C1 segment of cervical spinal cord (tissue), 14 donors: ENCODE measurements around the gene KRTAP19-1.
"Not testable (repeated sequence)": the region's sequence is repeated elsewhere in the genome, so short reads cannot be mapped to it uniquely, and the experiment has no call there.

Experiments used
- DNase-seq, 14 donors: peaks; one replicate each; lab custom pipeline; 2025; lab: John Stamatoyannopoulos, UW

KRTAP19-1 gene

GRCh38 chr21:30480145-30480544 lies at the start of gene KRTAP19-1:
Gene KRTAP19-1 (minus strand): TSS chr21:30480367. CDS start chr21:30480317, 50 bp downstream.
- no peak for DNase-seq

GRCh38 chr21:30518876-30519275 lies 38.7 kb upstream of the KRTAP19-1 start:
- no peak for DNase-seq

GRCh38 chr21:30515681-30516080 lies 35.5 kb upstream of the KRTAP19-1 start:
- no peak for DNase-seq

- DNase-seq, result not testable (repeated sequence)
Observed at GRCh38 chr21:30505621-30506205, 25.5 kb upstream of the KRTAP19-1 start.

- DNase-seq, result no peak
Observed at GRCh38 chr21:30502041-30502440, 21.9 kb upstream of the KRTAP19-1 start, which contains the start of gene KRTAP19-5. Gene KRTAP19-5 (minus strand): TSS chr21:30502141. CDS start chr21:30502090, 51 bp downstream.

GRCh38 chr21:30497065-30497464 lies 16.9 kb upstream of the KRTAP19-1 start, which contains the start of gene KRTAP19-4:
Gene KRTAP19-4 (minus strand): TSS chr21:30497165. CDS start chr21:30497110, 55 bp downstream.
- DNase-seq, result no peak

GRCh38 chr21:30491963-30492428 lies 11.8 kb upstream of the KRTAP19-1 start, which contains the start of gene KRTAP19-3:
Gene KRTAP19-3 (minus strand): TSS chr21:30492013. CDS start chr21:30491957, 56 bp downstream.
- DNase-seq, result no peak

- no peak for DNase-seq
Observed at GRCh38 chr21:30487336-30487735, 7.2 kb upstream of the KRTAP19-1 start, which contains the start of gene KRTAP19-2. Gene KRTAP19-2 (minus strand): TSS chr21:30487436. CDS start chr21:30487348, 88 bp downstream.

GRCh38 chr21:30486180-30486579 lies 6.0 kb upstream of the KRTAP19-1 start:
- no peak for DNase-seq

- DNase-seq, result no peak
Observed at GRCh38 chr21:30482130-30482529, 2.0 kb upstream of the KRTAP19-1 start.

GRCh38 chr21:30479259-30479658 lies 908 bp downstream of the KRTAP19-1 start:
- DNase-seq, result no peak

- DNase-seq, result no peak
Observed at GRCh38 chr21:30478004-30478403, 2.2 kb downstream of the KRTAP19-1 start.

GRCh38 chr21:30468900-30469714 lies 11.1 kb downstream of the KRTAP19-1 start:
- no peak for DNase-seq

- DNase-seq, result no peak
Observed at GRCh38 chr21:30463713-30464112, 16.5 kb downstream of the KRTAP19-1 start.

GRCh38 chr21:30448514-30448913 lies 31.7 kb downstream of the KRTAP19-1 start:
- no peak for DNase-seq

GRCh38 chr21:30447056-30447455 lies 33.1 kb downstream of the KRTAP19-1 start:
- DNase-seq, result no peak

- no peak for DNase-seq
Observed at GRCh38 chr21:30444204-30444603, 36.0 kb downstream of the KRTAP19-1 start.

- no peak for DNase-seq
Observed at GRCh38 chr21:30443226-30443625, 36.9 kb downstream of the KRTAP19-1 start.

GRCh38 chr21:30439975-30440374 lies 40.2 kb downstream of the KRTAP19-1 start, which contains the start of gene KRTAP15-1:
Gene KRTAP15-1 (plus strand): TSS chr21:30440275. CDS start chr21:30440328, 53 bp downstream.
- DNase-seq, result no peak

- no peak for DNase-seq
Observed at GRCh38 chr21:30437010-30437565, 43.1 kb downstream of the KRTAP19-1 start.

- peak in 1 of 14 donors; percentile 1 for DNase-seq
Observed at GRCh38 chr21:30434033-30434631, 46.0 kb downstream of the KRTAP19-1 start.
